Measurements from ENCODE around the gene CACNA1C.

DNA sequence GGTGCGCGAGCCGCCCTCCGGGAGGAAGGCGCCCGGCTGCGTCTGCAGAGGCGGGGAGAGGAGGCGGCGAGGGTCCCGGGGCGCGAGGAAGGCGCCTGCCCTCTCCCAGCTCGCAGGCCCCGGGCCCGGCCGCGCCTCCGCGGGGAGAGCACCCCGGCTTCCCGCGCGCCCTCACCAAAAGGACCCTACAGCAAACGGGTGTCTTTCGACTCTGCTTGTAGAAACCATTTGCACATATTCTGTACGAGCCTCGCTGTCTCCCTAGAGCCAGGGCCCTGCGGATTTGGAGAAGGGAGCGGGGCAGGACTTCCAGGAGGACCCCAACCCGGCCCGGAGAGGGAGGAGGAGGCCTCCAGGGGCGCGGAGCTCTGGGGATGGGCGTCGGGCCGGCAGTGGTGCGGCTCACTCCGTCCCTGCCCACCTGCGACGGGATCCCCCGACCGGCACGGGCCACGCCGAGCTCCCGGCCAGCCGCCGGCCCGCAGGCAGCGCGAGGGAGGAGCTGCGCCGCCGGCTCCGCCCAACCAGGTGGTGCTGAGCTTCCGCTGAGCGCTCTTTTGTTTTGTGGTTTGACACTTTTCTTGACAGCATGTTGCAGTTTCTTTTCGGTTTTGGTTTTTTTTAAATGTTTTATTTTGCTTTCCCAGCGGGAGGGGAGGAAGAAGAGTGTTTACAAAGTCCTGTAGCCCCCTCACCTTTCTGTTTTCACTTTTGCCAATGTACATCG, 638.7 kb downstream of the CACNA1C start:
- TF ChIP-seq, protein P1, sequence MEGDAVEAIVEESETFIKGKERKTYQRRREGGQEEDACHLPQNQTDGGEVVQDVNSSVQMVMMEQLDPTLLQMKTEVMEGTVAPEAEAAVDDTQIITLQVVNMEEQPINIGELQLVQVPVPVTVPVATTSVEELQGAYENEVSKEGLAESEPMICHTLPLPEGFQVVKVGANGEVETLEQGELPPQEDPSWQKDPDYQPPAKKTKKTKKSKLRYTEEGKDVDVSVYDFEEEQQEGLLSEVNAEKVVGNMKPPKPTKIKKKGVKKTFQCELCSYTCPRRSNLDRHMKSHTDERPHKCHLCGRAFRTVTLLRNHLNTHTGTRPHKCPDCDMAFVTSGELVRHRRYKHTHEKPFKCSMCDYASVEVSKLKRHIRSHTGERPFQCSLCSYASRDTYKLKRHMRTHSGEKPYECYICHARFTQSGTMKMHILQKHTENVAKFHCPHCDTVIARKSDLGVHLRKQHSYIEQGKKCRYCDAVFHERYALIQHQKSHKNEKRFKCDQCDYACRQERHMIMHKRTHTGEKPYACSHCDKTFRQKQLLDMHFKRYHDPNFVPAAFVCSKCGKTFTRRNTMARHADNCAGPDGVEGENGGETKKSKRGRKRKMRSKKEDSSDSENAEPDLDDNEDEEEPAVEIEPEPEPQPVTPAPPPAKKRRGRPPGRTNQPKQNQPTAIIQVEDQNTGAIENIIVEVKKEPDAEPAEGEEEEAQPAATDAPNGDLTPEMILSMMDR (IDR thresholded peaks at IDR 0.05), result no peak
- TF ChIP-seq EZH2 (IDR thresholded peaks at IDR 0.05; ENCODE audit: borderline replicate concordance, insufficient read depth, low read depth, low read length, poor library complexity, severe bottlenecking), result no peak

Data from B cell (primary cell).